Endothelial cell of umbilical vein (primary cell): ENCODE data around the gene DNAJC4. TPM values are rescaled to one million over a fixed set of nuclear protein-coding genes. Genes with fewer than 3 reads are reported as not detected.

Experiments
- BruUV-seq: library from RNA; stranded (reverse); fragments of 400-500 nt; replicated peaks from 2 replicates; lab custom pipeline; 2021; lab: Mats Ljungman, UMichigan
- CTCF ChIA-PET: fragments of 300-600, 350-600 bp; sonication (Branson Sonifier 250); formaldehyde crosslinking; loops from one replicate; lab custom pipeline; 2021; ENCODE audit warnings: antibody characterized with exemption, inconsistent platforms; lab: Charles Lee
- POLR2A ChIA-PET: fragments of 300-600, 350-600 bp; sonication (Branson Sonifier 250); formaldehyde crosslinking; loops from one replicate; lab custom pipeline; 2021; ENCODE audit warnings: antibody characterized with exemption, inconsistent platforms; lab: Charles Lee
- DNase-seq: peaks from one replicate; pipeline ENCODE4 v3.0.0-alpha.2; 2011; ENCODE audit warnings: low read depth, low spot score
- FAIRE-seq: peaks from 2 replicates; lab custom pipeline; 2011; peaks lifted over from hg19 to GRCh38; lab: Jason Lieb, UNC
- H2AFZ ChIP-seq: 2 replicates; pipeline ENCODE4 v1.6.0; 2012; ENCODE audit warnings: low read depth, low read length, control low read depth, inconsistent platforms
- H3K27ac ChIP-seq: 2 replicates; pipeline ENCODE4 v1.5.1; 2011; ENCODE audit warnings: low read depth, mild to moderate bottlenecking, control low read depth, low read length, moderate library complexity; ENCODE audit not compliant: insufficient read depth
- H3K27me3 ChIP-seq, 2 experiments: 2 replicates each; pipeline versions ENCODE4 v1.6.0 to v1.6.1; 2011; ENCODE audit warnings: low read length in 2 of 2, mixed read lengths in 1 of 2; ENCODE audit not compliant: control insufficient read depth in 2 of 2, insufficient read depth in 2 of 2
- H3K36me3 ChIP-seq, 2 experiments: 2 replicates in 1 of 2; 3 replicates in 1 of 2; pipeline ENCODE4 v1.5.1; 2011; ENCODE audit warnings: low read length in 2 of 2, mild to moderate bottlenecking in 1 of 2, moderate library complexity in 1 of 2; ENCODE audit not compliant: control insufficient read depth in 2 of 2, insufficient read depth in 2 of 2; ENCODE audit errors: extremely low read depth in 1 of 2
- H3K4me1 ChIP-seq: 3 replicates; pipeline ENCODE4 v1.5.1; 2011; ENCODE audit warnings: mild to moderate bottlenecking, low read length; ENCODE audit not compliant: control insufficient read depth, insufficient read depth; ENCODE audit errors: extremely low read depth
- H3K4me2 ChIP-seq: 2 replicates; pipeline ENCODE4 v1.6.1; 2011; ENCODE audit warnings: low read length, control low read depth, mixed read lengths; ENCODE audit not compliant: insufficient read depth
- H3K4me3 ChIP-seq, 3 experiments: fragments of 200-600 bp in 1 of 3; sonication (generic), shearing (Covaris generic) in 1 of 3; replicated peaks in 1 of 3; 2 replicates each; pipeline ENCODE4 v1.5.1; 2011 to 2016; ENCODE audit warnings: control low read depth in 3 of 3, low read length in 3 of 3, mild to moderate bottlenecking in 2 of 3, inconsistent platforms in 1 of 3, low read depth in 1 of 3, moderate library complexity in 1 of 3; ENCODE audit not compliant: insufficient read depth in 1 of 3
- H3K79me2 ChIP-seq: 2 replicates; pipeline ENCODE4 v1.6.0; 2012; ENCODE audit warnings: low read length, inconsistent platforms; ENCODE audit not compliant: control insufficient read depth, insufficient read depth
- H3K9ac ChIP-seq: replicated peaks from 2 replicates; pipeline ENCODE3; 2011; ENCODE audit warnings: low read length, control low read depth; ENCODE audit not compliant: insufficient read depth; ENCODE audit errors: extremely low read depth
- H3K9me1 ChIP-seq: replicated peaks from 3 replicates; pipeline ENCODE4 v1.6.0; 2011; ENCODE audit warnings: mild to moderate bottlenecking, low read length; ENCODE audit not compliant: control insufficient read depth, insufficient read depth; ENCODE audit errors: extremely low read depth
- H3K9me3 ChIP-seq: replicated peaks from 2 replicates; pipeline ENCODE4 v1.5.1; 2012; ENCODE audit warnings: low read length, inconsistent platforms; ENCODE audit not compliant: control insufficient read depth, insufficient read depth
- H4K20me1 ChIP-seq: replicated peaks from 2 replicates; pipeline ENCODE3; 2011; ENCODE audit warnings: mild to moderate bottlenecking, low read length; ENCODE audit not compliant: control insufficient read depth, insufficient read depth; ENCODE audit errors: extremely low read depth
- EZH2 ChIP-seq: IDR thresholded peaks from 2 replicates; pipeline ENCODE4 v1.6.1; 2012; ENCODE audit warnings: borderline replicate concordance, low read depth, mild to moderate bottlenecking, moderate library complexity, low read length, inconsistent platforms; ENCODE audit not compliant: severe bottlenecking
- FOS ChIP-seq: IDR thresholded peaks from 2 replicates; pipeline ENCODE4 v1.6.1; 2011; ENCODE audit warnings: mild to moderate bottlenecking, low read length, moderate library complexity, borderline replicate concordance; ENCODE audit not compliant: insufficient read depth
- GATA2 ChIP-seq: IDR thresholded peaks from 2 replicates; pipeline ENCODE4 v1.7.0; 2011; ENCODE audit warnings: low read depth, mild to moderate bottlenecking, moderate library complexity, mixed read lengths, low read length; ENCODE audit not compliant: insufficient read length, insufficient read depth
- JUN ChIP-seq: IDR thresholded peaks from 2 replicates; pipeline ENCODE4 v1.6.1; 2011; ENCODE audit warnings: borderline replicate concordance, low read depth; ENCODE audit not compliant: insufficient read length, insufficient read depth
- MYC ChIP-seq: IDR thresholded peaks from one replicate; pipeline ENCODE4 v1.6.1; 2011; ENCODE audit warnings: mild to moderate bottlenecking, low read depth, low read length
- POLR2A ChIP-seq: IDR thresholded peaks from 2 replicates; pipeline ENCODE4 v1.6.1; 2012; ENCODE audit warnings: low read depth, mild to moderate bottlenecking, control low read depth, low read length
- POLR2AphosphoS5 ChIP-seq: IDR thresholded peaks from 2 replicates; pipeline ENCODE4 v1.6.1; 2012; ENCODE audit warnings: low read depth, mild to moderate bottlenecking, control low read depth, low read length, moderate library complexity; ENCODE audit not compliant: insufficient read depth
- dilution Hi-C: fragments of 300-500 bp; cut with MboI; formaldehyde crosslinking; loops from one replicate; pipeline ENCODE4 v1.15.0; 2019; ENCODE audit warnings: low sequenced_read_pairs; ENCODE audit not compliant: extremely low pct_ligation_motif_present
- intact Hi-C: fragments of 100-400 bp; cut with micrococcal nuclease; formaldehyde crosslinking; loops from one replicate; pipeline ENCODE4 v1.10.0; 2022
- polyA plus RNA-seq, 4 experiments: library from polyadenylated mRNA; depleted of rRNA in 3 of 4; stranded (reverse) in 3 of 4; unstranded in 1 of 4; fragments of >200 nt; gene quantifications; 2 replicates each; pipeline versions ENCODE4 v1.2.1 to v1.2.3, GENCODE V29; 2011 to 2012; ENCODE audit warnings: missing spikeins in 1 of 4
- total RNA-seq: library from RNA; stranded (reverse); gene quantifications from 2 replicates; pipeline ENCODE4 v1.2.3, GENCODE V29; 2021
- TF ChIP-seq, protein P1 (sequence below), 2 donors: IDR thresholded peaks; 1 replicate in 1 of 2; 2 replicates in 1 of 2; pipeline ENCODE4 v1.5.1; 2011; ENCODE audit warnings: low read length in 2 of 2, mild to moderate bottlenecking in 2 of 2, moderate library complexity in 2 of 2, control low read depth in 1 of 2, inconsistent platforms in 1 of 2, low read depth in 1 of 2; ENCODE audit not compliant: insufficient read depth in 1 of 2; ENCODE audit errors: extremely low read depth in 1 of 2
- TF ChIP-seq, protein P2 (sequence below): IDR thresholded peaks from 2 replicates; pipeline ENCODE4 v1.6.1; 2011; ENCODE audit not compliant: insufficient read depth, insufficient read length

Gene DNAJC4
- total and polyA plus RNA-seq, 2 donors (not counting 3 experiments of a cell fraction or from before 2014, with no cell fraction given), result 23.5 to 41.2 TPM

DNA sequence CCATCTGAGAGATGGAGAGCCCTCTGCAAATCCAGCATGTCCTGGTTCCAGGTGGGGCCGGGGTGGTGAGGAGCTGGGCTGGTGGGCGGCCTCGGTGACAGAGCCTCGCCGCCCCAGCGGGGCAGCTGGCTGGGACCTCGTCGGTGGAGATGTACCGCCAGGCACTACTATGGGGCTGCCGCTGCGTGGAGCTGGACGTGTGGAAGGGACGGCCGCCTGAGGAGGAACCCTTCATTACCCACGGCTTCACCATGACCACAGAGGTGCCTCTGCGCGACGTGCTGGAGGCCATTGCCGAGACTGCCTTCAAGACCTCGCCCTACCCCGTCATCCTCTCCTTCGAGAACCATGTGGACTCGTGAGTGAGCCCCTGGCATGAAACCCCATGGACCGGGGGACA, 28.0 kb downstream of the DNAJC4 start:
- H3K36me3 ChIP-seq, result peaks cover 16 to 44% of the 10 kb centered on the region in 2 experiments
- H3K27me3 ChIP-seq, result no peaks in the 10 kb centered on the region
- no peaks in the 10 kb centered on the region for H3K9me1 ChIP-seq
- FAIRE-seq (no peak), DNase-seq (no peak)
- H2AFZ ChIP-seq, result no peak overlapping the region
- no peak overlapping the region for H3K27ac ChIP-seq
- POLR2A ChIA-PET, result no interaction called here
- H3K79me2 ChIP-seq, result peaks cover 14% of the 10 kb centered on the region
- H3K4me2 ChIP-seq, result no peak overlapping the region
- H3K4me1 ChIP-seq, result peaks cover 9% of the 10 kb centered on the region
- BruUV-seq, result no TSS peak
- no peak overlapping the region for H3K4me3 ChIP-seq
- dilution Hi-C loops, result no loop called here
- intact Hi-C loops, result no loop called here
- TF ChIP-seq GATA2 (no peak), MYC (no peak), FOS (no peak), POLR2A (no peak), EZH2 (no peak), JUN (no peak)
- no peaks in the 10 kb centered on the region for H4K20me1 ChIP-seq
- H3K9ac ChIP-seq, result no peak overlapping the region
- CTCF ChIA-PET, result interaction anchor here (0.7 to 1.1 kb wide), 5 partner anchors 10 to 54 kb away, joined by 3 read pairs; partner anchors contain the start of genes CATSPERZ and FERMT3
- no peaks in the 10 kb centered on the region for H3K9me3 ChIP-seq

DNA sequence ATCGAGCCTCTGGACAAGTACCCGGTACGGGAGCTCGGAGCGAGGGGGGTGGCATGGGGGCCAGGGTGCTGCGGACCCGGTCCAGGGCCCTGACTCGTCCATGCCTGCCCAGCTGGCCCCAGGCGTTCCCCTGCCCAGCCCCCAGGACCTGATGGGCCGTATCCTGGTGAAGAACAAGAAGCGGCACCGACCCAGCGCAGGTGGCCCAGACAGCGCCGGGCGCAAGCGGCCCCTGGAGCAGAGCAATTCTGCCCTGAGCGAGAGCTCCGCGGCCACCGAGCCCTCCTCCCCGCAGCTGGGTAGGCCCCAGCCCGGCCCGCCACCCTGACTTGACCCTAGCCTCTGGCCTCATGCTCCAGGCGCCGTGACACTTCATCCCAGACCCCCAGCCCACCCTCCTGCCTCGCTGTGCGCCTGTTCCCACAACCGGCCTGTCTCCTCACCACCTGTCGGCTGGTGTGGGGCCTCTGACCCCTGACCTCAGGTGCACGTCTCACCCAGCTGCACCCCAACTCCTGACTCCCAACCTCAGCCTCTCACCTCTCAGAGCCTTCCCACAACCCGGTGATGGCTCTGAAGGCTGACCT, 28.7 kb downstream of the DNAJC4 start:
- no peaks in the 10 kb centered on the region for H3K9me1 ChIP-seq
- no peaks in the 10 kb centered on the region for H4K20me1 ChIP-seq
- no peak overlapping the region for H3K4me2 ChIP-seq
- H3K36me3 ChIP-seq, result peaks cover 18 to 44% of the 10 kb centered on the region in 2 experiments
- no peaks in the 10 kb centered on the region for H3K9me3 ChIP-seq
- no peak overlapping the region for H3K4me3 ChIP-seq
- BruUV-seq, result no TSS peak
- H3K27me3 ChIP-seq, result no peaks in the 10 kb centered on the region
- dilution Hi-C loops (no loop called here), intact Hi-C loops (no loop called here)
- TF ChIP-seq, protein P1, sequence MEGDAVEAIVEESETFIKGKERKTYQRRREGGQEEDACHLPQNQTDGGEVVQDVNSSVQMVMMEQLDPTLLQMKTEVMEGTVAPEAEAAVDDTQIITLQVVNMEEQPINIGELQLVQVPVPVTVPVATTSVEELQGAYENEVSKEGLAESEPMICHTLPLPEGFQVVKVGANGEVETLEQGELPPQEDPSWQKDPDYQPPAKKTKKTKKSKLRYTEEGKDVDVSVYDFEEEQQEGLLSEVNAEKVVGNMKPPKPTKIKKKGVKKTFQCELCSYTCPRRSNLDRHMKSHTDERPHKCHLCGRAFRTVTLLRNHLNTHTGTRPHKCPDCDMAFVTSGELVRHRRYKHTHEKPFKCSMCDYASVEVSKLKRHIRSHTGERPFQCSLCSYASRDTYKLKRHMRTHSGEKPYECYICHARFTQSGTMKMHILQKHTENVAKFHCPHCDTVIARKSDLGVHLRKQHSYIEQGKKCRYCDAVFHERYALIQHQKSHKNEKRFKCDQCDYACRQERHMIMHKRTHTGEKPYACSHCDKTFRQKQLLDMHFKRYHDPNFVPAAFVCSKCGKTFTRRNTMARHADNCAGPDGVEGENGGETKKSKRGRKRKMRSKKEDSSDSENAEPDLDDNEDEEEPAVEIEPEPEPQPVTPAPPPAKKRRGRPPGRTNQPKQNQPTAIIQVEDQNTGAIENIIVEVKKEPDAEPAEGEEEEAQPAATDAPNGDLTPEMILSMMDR (IDR thresholded peaks at IDR 0.05; ENCODE audit: extremely low read depth in 1 of 2, insufficient read depth in 1 of 2, low read depth in 1 of 2, low read length in 2 of 2), result no peak
- no peak for TF ChIP-seq FOS
- no peak for TF ChIP-seq JUN
- TF ChIP-seq POLR2A, result no peak
- TF ChIP-seq MYC, result no peak
- no peak for TF ChIP-seq POLR2AphosphoS5
- TF ChIP-seq EZH2, result no peak
- TF ChIP-seq, protein P2, sequence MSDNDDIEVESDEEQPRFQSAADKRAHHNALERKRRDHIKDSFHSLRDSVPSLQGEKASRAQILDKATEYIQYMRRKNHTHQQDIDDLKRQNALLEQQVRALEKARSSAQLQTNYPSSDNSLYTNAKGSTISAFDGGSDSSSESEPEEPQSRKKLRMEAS, result no peak
- TF ChIP-seq GATA2, result no peak
- no peak overlapping the region for H2AFZ ChIP-seq
- ChIA-PET POLR2A (no interaction called here), CTCF (interaction anchor here (0.7 to 0.9 kb wide), 4 partner anchors 9 to 55 kb away, joined by 3 read pairs; partner anchors contain the start of gene CATSPERZ)
- H3K4me1 ChIP-seq, result peaks cover 15% of the 10 kb centered on the region
- FAIRE-seq (no peak), DNase-seq (no peak)
- H3K79me2 ChIP-seq, result peaks cover 8% of the 10 kb centered on the region
- H3K27ac ChIP-seq, result no peak overlapping the region
- H3K9ac ChIP-seq, result no peak overlapping the region
